Activated CD8-positive, alpha-beta memory T cell treated with anti-CD3 and anti-CD28 coated beads for 24 hours (primary cell): ENCODE measurements around the gene CGN.

Experiments used
- DNase-seq: peaks from one replicate; pipeline ENCODE4 v3.0.0-alpha.2; 2020

Gene CGN

DNA sequence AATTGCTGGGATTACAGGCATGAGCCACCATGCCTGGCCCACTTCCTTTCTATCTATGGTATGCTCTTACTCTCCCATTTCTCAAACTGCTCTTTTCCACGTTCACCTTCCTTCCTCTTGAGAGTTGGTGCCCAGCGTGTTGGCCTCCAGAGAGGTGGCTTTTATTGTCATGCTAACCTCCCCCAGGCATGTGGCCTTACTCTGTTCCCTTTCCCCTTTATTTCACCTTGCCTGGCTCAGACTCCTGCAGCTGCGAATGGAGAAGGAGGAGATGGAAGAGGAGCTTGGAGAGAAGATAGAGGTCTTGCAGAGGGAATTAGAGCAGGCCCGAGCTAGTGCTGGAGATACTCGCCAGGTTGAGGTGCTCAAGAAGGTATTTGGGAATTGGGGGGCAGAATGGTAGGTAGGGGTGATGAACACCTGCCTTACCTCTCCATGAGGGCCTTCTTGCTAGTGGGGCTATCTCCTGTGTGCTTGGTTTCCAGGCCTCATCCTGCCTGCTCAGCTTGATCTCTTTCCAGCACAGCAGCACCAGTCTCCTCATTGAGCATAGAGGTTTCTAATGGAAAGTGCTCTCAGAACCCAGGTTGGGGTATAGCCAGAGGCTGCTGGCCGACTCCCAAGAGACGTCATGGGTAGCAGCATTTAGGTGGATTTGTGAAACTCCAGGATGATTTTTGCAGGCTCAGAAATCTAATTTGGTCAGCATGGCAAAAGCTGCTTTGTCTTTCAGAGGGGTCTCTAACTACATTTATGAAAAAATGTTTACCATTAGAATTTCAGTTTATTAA is 15.7 kb downstream of the CGN start:
- DNase-seq: no peak

DNA sequence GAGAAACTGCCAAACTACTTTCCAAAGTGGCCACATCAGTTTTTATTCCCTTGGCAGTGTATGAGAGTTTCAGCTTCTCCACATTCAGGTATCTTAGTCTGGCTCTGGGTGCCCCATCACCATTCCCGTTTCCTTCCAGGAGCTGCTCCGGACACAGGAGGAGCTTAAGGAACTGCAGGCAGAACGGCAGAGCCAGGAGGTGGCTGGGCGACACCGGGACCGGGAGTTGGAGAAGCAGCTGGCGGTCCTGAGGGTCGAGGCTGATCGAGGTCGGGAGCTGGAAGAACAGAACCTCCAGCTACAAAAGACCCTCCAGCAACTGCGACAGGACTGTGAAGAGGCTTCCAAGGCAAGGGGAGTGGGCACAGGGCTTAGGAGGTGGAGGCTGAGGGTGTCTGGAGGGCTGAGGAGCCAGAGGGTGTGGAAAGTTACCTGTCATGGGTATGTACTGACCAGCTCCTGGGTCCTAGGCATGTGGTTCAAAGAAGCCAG is 18.1 kb downstream of the CGN start:
- DNase-seq: no peak

DNA sequence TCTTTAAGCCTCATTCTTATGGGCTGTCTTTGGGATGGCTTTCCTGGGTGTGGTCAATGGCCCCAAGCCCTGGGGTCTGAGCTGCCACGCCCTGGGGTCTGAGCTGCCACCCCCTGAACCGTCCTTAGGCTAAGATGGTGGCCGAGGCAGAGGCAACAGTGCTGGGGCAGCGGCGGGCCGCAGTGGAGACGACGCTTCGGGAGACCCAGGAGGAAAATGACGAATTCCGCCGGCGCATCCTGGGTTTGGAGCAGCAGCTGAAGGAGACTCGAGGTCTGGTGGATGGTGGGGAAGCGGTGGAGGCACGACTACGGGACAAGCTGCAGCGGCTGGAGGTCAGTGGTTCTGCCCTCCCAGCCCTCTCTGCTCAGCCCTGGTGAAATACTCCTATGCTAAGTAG is 18.6 kb downstream of the CGN start:
- no peak for DNase-seq

DNA sequence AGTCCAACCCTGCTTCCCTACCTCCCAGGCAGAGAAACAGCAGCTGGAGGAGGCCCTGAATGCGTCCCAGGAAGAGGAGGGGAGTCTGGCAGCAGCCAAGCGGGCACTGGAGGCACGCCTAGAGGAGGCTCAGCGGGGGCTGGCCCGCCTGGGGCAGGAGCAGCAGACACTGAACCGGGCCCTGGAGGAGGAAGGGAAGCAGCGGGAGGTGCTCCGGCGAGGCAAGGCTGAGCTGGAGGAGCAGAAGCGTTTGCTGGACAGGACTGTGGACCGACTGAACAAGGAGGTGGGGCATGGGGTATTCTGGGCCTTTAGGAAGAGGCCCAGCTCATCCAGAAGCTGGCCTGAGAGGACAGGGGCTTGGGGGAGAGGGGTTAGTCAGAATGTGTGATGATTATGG is 19.3 kb downstream of the CGN start:
- DNase-seq: no peak

DNA sequence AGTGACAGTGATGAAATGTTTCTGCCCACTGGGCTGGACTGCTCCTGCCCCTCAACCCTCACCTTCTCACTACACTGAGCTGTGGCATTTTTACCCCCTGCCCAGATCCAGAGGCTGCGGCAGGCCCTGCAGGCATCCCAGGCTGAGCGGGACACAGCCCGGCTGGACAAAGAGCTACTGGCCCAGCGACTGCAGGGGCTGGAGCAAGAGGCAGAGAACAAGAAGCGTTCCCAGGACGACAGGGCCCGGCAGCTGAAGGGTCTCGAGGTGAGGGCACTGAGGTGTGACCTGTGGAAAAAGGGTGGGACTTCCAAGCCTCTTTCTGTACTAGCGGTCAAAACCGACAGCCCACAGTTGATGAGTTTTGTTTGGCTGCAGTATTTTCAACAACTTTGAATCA is 22.7 kb downstream of the CGN start:
- no peak for DNase-seq

DNA sequence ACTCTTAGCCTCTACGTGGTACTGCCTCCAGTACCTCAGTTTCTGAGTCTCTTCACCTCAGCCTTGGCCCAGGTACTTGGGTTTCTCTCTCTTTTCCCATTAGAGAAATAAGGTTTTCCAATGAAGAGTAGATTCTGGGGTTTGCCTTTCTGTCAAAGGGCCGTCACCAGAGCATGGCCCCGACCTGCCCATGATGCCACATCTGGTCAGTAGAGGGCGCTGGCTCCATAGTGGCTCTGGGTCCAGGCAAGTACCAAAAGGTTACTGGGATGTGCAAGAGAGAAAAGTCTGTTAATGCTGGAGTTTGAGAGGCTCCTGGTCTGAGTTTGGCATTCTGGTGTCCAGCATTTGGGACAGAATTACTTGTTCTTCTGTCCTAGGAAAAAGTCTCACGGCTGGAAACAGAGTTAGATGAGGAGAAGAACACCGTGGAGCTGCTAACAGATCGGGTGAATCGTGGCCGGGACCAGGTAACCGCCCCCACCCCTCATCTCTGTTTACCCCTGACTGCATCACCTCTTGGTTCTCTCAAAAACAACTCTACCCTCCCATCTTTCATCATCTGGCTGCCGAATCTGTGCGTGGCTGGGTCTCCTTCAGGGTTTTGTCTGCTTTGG is 23.6 kb downstream of the CGN start:
- DNase-seq: peak; percentile 90

DNA sequence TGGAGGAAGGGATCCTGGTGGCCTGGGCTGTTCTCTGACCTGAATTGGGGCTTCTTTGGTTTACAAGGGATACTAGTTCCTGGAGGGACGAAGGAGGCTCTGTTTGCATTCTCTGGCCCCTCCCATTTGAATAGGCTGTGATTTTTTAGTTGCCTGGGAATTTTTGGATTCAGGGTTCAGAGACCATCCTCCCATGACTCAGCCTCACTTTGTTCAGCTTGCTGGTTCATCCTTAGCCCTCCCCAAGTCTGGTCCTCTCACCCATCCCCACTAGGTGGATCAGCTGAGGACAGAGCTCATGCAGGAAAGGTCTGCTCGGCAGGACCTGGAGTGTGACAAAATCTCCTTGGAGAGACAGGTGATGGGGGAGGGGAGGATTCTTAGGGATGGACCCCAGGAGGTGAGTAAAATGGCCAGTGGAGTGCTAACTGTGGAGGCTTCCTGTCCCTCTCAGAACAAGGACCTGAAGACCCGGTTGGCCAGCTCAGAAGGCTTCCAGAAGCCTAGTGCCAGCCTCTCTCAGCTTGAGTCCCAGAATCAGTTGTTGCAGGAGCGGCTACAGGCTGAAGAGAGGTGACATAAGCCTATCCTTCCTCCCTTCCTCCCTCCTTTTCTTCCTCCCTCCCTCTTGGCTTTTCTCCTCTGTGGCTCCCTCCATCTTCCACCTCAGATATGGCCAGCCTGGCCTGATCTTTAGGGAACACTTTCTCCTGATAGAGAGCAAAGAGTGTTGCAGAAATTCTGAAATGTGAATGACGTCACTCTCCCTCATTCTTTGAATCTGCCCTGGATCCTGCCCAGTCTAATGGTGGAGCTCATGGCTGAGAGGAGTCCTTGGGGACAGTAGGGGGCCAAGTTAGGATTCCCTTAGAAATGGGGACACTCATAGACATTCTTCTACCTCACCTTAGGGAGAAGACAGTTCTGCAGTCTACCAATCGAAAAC is 24.4 kb downstream of the CGN start:
- DNase-seq: no peak

DNA sequence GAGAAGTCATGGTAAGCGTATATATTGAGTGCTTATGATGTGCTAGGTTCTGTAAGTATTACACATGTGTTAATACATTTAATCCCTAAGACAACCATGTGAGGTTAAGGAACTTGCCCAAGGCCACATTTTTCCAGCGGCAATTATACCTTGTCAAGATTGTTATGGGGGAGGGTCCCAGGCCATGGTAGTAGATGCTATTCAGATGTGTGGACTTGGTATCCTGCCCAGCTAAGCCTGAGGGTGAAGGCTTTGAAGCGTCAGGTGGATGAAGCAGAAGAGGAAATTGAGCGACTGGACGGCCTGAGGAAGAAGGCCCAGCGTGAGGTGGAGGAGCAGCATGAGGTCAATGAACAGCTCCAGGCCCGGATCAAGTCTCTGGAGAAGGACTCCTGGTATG is 25.3 kb downstream of the CGN start:
- DNase-seq: no peak

DNA sequence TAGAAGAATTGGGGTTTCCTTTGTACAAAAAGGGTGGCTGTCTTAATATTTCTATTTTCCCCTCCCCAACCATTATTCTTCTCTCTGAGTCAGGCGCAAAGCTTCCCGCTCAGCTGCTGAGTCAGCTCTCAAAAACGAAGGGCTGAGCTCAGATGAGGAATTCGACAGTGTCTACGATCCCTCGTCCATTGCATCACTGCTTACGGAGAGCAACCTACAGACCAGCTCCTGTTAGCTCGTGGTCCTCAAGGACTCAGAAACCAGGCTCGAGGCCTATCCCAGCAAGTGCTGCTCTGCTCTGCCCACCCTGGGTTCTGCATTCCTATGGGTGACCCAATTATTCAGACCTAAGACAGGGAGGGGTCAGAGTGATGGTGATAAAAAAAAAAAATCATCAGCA is 25.9 kb downstream of the CGN start:
- no peak for DNase-seq

DNA sequence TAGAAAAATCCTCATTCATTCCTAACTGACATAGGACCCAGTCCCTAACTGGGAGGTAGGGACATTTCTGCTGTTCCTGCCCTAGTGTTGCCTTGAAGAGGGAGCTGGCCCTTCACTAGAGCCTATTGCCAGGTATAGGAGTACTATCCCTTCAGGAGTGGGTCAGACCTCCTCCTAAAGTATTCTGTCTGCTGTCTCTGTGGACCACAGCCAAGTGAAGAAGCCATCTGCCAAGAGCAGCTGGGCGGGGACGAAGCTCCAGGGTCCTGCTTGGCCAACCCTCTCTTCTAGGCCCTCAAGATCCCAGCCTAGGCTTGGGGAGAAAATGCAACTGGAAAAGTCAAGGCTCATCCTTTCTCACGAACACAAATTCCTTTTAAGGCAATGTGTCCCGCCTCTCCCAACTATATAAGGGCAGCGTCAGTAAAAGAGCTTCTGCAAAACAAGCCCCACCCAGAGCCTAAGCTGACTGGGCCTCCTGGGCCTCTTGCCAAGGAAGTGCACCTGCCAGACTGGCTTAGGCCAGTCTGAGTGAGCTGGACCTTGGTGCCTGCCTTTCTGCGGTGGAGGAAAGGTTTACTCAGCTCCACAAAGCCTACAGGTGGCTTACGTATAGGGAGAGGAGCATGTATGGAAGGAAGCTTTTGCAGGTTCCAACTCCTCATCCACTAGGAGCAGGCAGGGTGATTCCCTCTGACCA is 28.3 kb downstream of the CGN start:
- DNase-seq: no peak

DNA sequence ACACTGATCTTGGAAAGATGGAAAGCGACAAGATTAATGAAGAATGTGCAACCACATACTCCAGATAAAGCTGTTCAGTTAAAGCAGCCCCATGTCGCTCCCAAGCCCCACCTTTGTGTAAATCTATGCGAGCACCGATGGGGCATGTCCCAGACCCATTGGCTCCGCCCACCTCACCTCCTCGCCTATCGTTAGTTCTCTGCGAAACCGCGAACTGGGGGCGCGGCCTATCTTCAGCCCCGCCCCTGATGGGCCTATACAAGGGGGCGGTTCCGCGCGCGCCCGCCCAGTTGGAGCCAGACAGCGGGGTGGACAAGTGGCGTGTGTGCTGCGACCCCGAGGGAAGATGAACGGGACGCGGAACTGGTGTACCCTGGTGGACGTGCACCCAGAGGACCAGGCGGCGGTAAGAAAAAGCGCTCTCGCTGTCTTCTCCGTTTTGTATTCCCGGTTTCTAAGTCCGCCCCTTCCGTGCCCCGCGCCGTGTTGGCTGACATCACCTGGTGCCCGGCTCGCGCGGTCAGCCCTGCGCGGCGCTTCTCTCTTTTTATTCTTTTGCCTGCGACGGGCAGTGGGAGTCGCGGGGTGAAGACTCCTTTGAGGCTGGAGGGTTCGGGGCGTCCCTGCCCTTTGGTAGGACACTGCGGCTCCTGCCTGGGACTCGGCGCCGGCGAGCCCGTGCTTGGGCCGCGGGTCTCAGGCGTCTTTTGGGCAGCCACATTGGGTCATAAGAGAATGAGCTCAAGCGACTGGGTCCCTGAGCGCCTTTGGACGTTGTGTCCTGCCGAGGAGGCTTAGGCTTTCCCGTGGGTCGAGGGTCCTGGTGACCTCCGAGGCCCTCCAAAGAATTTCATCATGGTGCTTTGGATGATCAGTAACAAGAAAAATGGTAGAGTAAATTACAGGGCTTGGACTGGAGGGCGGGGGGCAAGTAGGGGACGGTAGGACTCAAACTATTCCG is 29.1 kb downstream of the CGN start, which contains the start of gene TUFT1:
Gene TUFT1, plus strand, starts transcription at position 289 of the 961 bp plus-strand sequence. Its CDS starts 58 bp downstream, at position 347.
- DNase-seq: peak; percentile 96

DNA sequence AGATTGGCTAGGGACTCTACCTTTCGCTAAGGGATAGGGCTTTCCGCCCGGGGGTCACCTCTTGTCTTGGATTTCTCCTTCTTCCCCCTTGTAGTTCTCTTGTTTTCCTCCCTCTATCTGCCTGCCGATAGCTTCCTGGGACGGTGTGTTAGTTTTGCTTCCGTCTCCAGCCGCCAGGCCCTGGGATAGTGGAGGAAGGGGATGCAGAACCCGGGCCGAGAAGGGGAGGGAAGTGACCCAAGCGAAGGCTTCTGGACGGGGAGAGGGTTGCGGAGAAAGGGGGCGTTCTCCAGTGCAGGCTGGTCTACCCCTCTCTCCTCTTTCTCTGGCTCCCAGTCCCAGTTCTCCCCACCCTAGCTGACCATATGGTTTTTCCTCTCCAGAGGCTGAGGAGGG is 29.8 kb downstream of the CGN start:
- peak; percentile 58 for DNase-seq

DNA sequence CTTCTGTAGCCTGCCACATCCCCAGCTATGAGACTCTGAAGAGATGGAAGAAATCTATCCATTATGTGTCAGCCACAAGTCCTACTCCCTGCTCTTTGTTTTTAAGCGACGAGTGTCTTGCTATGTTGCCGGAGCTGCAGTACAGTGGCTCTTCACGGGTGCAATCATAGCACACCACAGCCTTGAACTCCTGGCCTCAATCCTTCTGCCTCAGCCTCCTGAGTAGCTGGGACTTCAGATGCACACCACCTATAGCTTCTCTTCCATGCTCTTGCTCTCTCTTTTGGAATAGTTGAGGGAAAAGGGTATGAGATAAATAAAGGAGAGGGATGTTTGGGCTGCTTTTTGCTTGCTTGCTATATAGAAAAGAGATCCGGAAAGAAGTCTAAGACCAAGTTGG is 30.6 kb downstream of the CGN start:
- DNase-seq: no peak

DNA sequence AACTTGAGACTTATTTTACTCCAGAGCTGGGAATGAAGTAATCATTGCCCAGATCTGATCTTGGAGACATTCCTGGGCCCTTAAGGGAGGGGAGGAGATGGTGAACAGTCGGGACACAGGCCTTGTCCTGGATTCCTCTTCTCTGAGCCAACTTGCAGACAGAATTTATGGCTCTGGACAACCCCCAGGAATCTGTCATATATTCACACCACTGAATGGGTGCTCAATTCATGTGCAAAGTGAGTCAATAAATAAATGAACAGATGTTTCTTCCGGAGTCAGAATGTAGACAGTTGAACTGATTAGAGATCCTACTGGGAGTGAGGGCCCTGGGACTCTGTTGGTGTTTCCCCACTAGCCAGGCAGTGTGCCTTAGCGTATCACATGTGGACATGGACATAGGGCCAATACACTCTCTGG is 31.5 kb downstream of the CGN start:
- no peak for DNase-seq

DNA sequence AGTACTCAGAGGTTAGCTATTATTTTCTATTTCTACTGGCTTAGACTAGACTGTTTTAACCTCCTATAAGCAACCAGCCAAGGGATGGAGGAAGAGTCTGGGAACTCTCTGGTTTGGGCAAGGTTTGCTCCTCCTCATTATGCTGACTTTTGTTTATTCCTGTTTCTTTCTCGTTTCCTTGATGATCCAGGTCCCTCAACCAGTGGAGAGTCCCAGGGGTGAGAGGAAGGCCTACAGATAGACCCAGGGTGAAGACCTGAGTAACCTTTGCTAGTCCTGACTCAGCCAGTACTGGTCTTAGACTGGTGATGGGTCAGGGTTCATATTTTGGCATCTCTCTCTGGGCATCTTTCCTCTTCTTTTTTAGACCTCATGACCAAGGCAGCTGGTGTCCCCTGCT is 34.4 kb downstream of the CGN start:
- DNase-seq: no peak

DNA sequence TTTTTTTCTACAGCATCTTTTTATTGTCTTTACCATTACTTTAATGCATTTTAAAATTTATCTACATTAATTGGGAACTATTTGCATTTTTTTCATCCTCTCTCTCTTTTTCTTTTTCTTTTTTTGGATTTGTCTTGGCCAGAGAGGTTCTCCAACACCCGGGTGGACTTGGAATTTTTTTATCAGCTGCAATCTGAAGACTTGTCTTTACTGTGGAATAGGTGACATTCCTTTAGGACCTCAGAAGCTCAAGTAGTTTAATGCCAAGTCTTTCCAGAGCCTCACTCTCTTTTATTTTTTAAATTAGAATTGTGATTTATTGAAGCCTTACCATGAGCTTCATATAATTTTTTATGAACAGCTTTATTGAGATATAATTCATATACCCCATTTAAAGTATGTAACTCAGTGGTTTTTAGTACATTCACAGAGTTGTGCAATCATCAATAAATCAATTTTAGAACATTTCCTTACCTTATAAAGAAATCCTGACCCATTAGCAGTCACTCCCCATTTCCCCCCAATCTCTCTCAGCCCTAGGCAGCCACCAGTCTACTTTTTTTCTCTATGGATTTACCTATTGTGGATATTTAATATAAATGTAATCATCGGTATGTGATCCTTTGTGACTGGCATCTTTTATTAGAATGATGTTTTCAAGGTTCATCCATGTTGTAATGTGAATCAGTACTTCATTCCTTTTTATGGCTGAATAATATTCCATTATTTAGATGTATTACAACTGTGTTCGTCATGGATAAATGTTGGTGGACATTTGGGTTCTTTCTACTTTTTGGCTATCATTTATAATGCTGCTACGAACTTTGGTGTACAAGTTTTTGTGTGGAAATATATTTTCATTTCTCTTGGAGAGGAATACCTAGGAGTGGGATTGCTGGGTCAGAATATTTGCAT is 35.1 kb downstream of the CGN start:
- DNase-seq: no peak

DNA sequence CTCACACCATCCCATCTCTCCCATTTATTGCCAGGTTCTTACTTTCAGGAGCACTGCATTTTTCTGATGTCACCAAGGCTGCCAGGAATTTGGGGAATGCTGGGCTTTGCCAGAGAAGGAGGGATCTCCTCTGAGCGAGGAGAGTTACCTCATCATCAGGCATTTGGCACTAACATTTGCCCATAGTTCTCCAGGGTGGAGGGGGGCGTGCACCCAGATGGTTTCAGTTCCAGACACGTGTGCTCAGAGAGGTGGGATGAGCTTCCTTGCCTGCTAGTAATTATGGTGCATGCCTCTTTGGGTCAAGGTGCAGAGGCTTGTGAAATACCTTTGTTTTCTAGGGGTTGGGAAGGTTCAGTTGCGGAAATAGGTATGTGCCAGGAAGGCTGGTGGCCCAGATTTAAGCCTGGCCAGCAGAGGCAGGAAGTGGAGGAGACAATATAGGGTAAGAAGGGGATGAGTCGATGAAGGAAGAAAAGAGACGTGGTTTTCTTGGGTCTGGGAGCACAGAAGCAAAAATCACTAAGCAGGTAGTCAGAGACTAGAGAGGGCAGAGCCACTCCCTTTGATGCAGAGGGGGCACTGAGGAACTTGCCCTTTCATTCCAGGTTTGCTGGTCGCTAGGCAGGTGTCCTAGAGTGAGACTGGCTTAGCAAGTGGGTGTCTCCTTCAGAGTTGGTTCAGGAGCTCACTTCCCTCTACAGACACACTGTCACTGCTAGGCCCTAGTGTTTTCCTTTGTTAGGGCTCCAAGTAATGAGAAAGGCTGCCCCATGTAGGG is 36.1 kb downstream of the CGN start:
- no peak for DNase-seq

DNA sequence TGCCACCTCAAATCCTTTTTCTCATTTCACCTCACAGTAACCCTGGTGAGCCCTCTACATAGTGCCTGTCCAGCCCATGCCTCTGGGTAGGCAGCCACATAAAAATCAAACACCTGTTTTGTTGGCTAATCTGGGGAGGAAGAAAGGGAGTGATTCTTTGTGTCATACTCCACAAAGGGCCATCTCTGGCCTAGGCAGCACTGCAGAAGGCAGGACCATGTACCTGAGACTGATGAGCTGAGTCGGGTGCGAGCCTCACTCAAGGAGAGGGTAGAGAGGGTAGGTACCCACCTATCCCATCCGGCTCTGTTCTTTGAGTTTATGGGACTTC is 36.7 kb downstream of the CGN start:
- no peak for DNase-seq

DNA sequence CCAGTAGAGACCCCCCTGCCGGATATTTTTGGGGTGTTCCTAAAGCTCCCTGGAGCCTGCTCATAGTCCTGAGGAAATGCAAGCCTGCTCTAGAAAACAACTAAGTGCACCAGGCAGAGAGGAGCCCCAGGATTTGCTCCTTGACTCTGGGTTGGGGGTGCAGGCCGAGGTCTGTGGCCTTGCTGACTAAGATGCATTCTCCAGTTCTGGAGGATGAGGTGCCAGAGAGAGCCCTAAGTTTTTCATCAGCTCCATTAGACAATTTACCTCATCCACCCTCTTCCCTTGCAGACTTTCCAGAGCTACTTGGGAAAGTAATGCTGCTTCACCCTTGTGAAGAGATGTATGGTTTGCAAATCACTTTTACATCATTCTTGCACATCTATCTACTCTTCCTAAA is 38.0 kb downstream of the CGN start:
- no peak for DNase-seq

DNA sequence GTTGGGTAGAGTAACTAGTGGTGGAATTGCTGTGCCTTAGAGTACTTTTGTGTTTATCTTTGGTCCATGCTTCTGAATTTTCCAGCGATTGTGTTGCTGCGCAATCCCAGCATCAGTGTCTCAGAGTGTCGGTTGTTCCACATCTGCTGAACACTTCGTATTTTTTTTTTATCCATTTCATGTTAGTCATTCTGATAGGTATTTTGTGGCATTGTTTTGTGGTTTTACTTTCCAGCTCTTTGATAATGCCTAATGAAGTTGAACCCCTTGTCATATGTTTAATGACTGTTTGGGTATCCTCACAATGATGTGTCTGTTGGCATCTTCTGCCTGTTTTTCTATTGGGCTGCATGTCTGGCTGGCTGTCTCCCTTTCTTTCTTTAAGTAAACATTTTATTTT is 42.5 kb downstream of the CGN start:
- DNase-seq: no peak
